NCI-H1694 treated with DMSO at 0.1 percent for 48 hours (cell line): ENCODE results near the gene MXI1.
"Not testable (repeated sequence)": the region's sequence is repeated elsewhere in the genome, so short reads cannot be mapped to it uniquely, and the experiment has no call there.

Experiments used
- DNase-seq: peaks from one replicate; lab custom pipeline; 2025; lab: John Stamatoyannopoulos, UW

The MXI1 gene

GRCh38 chr10:110241841-110242240, 34.4 kb downstream of the MXI1 start:
- DNase-seq: no peak

- DNase-seq: no peak
Measured at GRCh38 chr10:110242511-110242910, 35.1 kb downstream of the MXI1 start.

- DNase-seq: no peak
Measured at GRCh38 chr10:110244550-110244949, 37.1 kb downstream of the MXI1 start.

- DNase-seq: not testable (repeated sequence)
Measured at GRCh38 chr10:110247833-110248232, 40.4 kb downstream of the MXI1 start.

GRCh38 chr10:110249489-110249888, 42.1 kb downstream of the MXI1 start:
- not testable (repeated sequence) for DNase-seq

- not testable (repeated sequence) for DNase-seq
Measured at GRCh38 chr10:110251392-110251791, 44.0 kb downstream of the MXI1 start.

- no peak for DNase-seq
Measured at GRCh38 chr10:110252151-110252550, 44.7 kb downstream of the MXI1 start.

GRCh38 chr10:110254467-110254866, 47.1 kb downstream of the MXI1 start:
- no peak for DNase-seq

- DNase-seq: no peak
Measured at GRCh38 chr10:110258542-110258941, 51.1 kb downstream of the MXI1 start.

- DNase-seq: no peak
Measured at GRCh38 chr10:110259317-110259716, 51.9 kb downstream of the MXI1 start.

GRCh38 chr10:110260746-110261477, 53.5 kb downstream of the MXI1 start:
- no peak for DNase-seq

- no peak for DNase-seq
Measured at GRCh38 chr10:110263164-110263563, 55.8 kb downstream of the MXI1 start.

GRCh38 chr10:110265573-110266193, 58.3 kb downstream of the MXI1 start:
- DNase-seq: no peak

GRCh38 chr10:110267276-110267675, 59.9 kb downstream of the MXI1 start:
- peak; percentile 13 for DNase-seq

- peak; percentile 23 for DNase-seq
Measured at GRCh38 chr10:110268442-110268841, 61.0 kb downstream of the MXI1 start.

- peak; percentile 73 for DNase-seq
Measured at GRCh38 chr10:110268971-110269370, 61.6 kb downstream of the MXI1 start.

GRCh38 chr10:110269374-110270318, 62.2 kb downstream of the MXI1 start:
- peak; percentile 73 for DNase-seq

- not testable (repeated sequence) for DNase-seq
Measured at GRCh38 chr10:110272995-110273394, 65.6 kb downstream of the MXI1 start.

- no peak for DNase-seq
Measured at GRCh38 chr10:110273474-110273873, 66.1 kb downstream of the MXI1 start.

- no peak for DNase-seq
Measured at GRCh38 chr10:110274072-110274627, 66.7 kb downstream of the MXI1 start.

GRCh38 chr10:110274647-110275046, 67.2 kb downstream of the MXI1 start:
- DNase-seq: no peak

- DNase-seq: peak; percentile 44
Measured at GRCh38 chr10:110275128-110275729, 67.8 kb downstream of the MXI1 start.
